Testis (tissue), 3 donors: ENCODE measurements around the gene CCDC106. TPM values are rescaled to one million over a fixed set of nuclear protein-coding genes. Genes with fewer than 3 reads are reported as not detected.

ENCODE experiments used
- DNase-seq: peaks from one replicate; pipeline ENCODE4 v3.0.0-alpha.2; 2019
- H3K27ac ChIP-seq, 2 donors: fragments of 200-600 bp; sonication (generic); one replicate each; pipeline ENCODE4 v1.5.1; 2019
- H3K27me3 ChIP-seq: fragments of 200-600 bp; sonication (generic); one replicate; pipeline ENCODE4 v1.5.1; 2019
- H3K36me3 ChIP-seq: fragments of 200-600 bp; sonication (generic); one replicate; pipeline ENCODE4 v1.5.1; 2017; ENCODE audit warnings: low read depth; ENCODE audit errors: missing control alignments
- H3K4me1 ChIP-seq: fragments of 200-600 bp; sonication (generic); one replicate; pipeline ENCODE4 v1.5.1; 2019
- H3K4me3 ChIP-seq, 2 donors: fragments of 200-600 bp; sonication (generic); one replicate each; pipeline ENCODE4 v1.5.1; 2017 to 2019
- H3K9me3 ChIP-seq: fragments of 200-600 bp; sonication (generic); one replicate; pipeline ENCODE4 v1.5.1; 2017
- CTCF ChIP-seq, 3 experiments: fragments of 450-650 bp in 2 of 3; fragments of 200-600 bp in 1 of 3; sonication (generic) in 1 of 3; IDR thresholded peaks; one replicate each; pipeline ENCODE4 v1.5.1; 2016 to 2019; ENCODE audit warnings: antibody characterized with exemption in 3 of 3, mild to moderate bottlenecking in 2 of 3, moderate library complexity in 1 of 3
- POLR2A ChIP-seq: fragments of 450-650 bp; IDR thresholded peaks from one replicate; pipeline ENCODE4 v1.6.1; 2017; ENCODE audit warnings: antibody characterized with exemption, mild to moderate bottlenecking, moderate library complexity
- WGBS, 2 donors: methylation state at CpG; one replicate each; pipeline ENCODE4 v1.1.5; 2018; 5-methylcytosine and 5-hydroxymethylcytosine counted together
- intact Hi-C: fragments of 100-400 bp; cut with DNase I; formaldehyde crosslinking; loops from one replicate; pipeline ENCODE4 v1.15.1; 2023; ENCODE audit warnings: low total_unique reads
- polyA plus RNA-seq: library from polyadenylated mRNA; stranded (reverse); fragments of 350-450 nt; fragmentation: Illumina TruSeq; extraction: RNeasy Lipid Tissue Mini Kit (QIAGEN cat#74804); gene quantifications from one replicate; pipeline ENCODE4 v1.2.3, GENCODE V29; 2014; ENCODE audit warnings: low read depth, low replicate concordance; ENCODE audit not compliant: insufficient read depth
- total RNA-seq, 2 donors: library from RNA; depleted of rRNA; stranded (reverse); fragments of >200 nt; gene quantifications; one replicate each; pipeline ENCODE4 v1.2.3, GENCODE V29; 2016

Gene CCDC106
- total and polyA plus RNA-seq, 3 donors from 2014 or later: 34.5 to 84.9 (median 57.0) TPM

GRCh38 chr19:55642153-55643002 lies 5.6 kb upstream of the CCDC106 start:
- H3K4me3 ChIP-seq: peak overlapping the region; percentile 95 to 96
- no peaks in the 10 kb centered on the region for H3K9me3 ChIP-seq
- WGBS, 2 donors: 0 to 1% methylated on average over 16 to 60 of the region's 65 CpGs
- no peak for TF ChIP-seq POLR2A
- no peaks in the 10 kb centered on the region for H3K36me3 ChIP-seq
- DNase-seq: peak; percentile 59
- H3K4me1 ChIP-seq: peaks cover 24% of the 10 kb centered on the region
- no peaks in the 10 kb centered on the region for H3K27me3 ChIP-seq
- intact Hi-C loops: no loop called here
- peak overlapping the region; percentile 76 to 93 for H3K27ac ChIP-seq

- intact Hi-C loops: no loop called here
- peak; percentile 73 for DNase-seq
- H3K9me3 ChIP-seq: no peaks in the 10 kb centered on the region
- H3K4me3 ChIP-seq: peak within 1 kb of the TSS; percentile 95 to 96
- H3K36me3 ChIP-seq: no peaks in the 10 kb centered on the region
- TF ChIP-seq POLR2A (no peak), CTCF (IDR thresholded peaks at IDR 0.05) (peak in 1 of 3 experiments; percentile 18)
- WGBS, 2 donors: 1 to 2% methylated on average over 45 to 56 of the region's 56 CpGs
- H3K4me1 ChIP-seq: peaks cover 27% of the 10 kb centered on the region
- no peaks in the 10 kb centered on the region for H3K27me3 ChIP-seq
- H3K27ac ChIP-seq: peak within 1 kb of the TSS; percentile 89 to 93
Measured at GRCh38 chr19:55643003-55643886, 4.8 kb upstream of the CCDC106 start, which contains the start of gene ZNF581. Gene ZNF581, plus strand, starts transcription at chr19:55643649. Its CDS starts 923 bp downstream, at chr19:55644572.

- intact Hi-C loops: no loop called here
- WGBS, 2 donors: 1% methylated on average over 15 of the region's 15 CpGs
- TF ChIP-seq CTCF (IDR thresholded peaks at IDR 0.05) (no peak), POLR2A (no peak)
- DNase-seq: no peak
- no peaks in the 10 kb centered on the region for H3K9me3 ChIP-seq
- H3K36me3 ChIP-seq: no peaks in the 10 kb centered on the region
- H3K4me1 ChIP-seq: peaks cover 27% of the 10 kb centered on the region
- peak overlapping the region; percentile 89 to 93 for H3K27ac ChIP-seq
- H3K27me3 ChIP-seq: no peaks in the 10 kb centered on the region
- H3K4me3 ChIP-seq: peak overlapping the region; percentile 95 to 96
Measured at GRCh38 chr19:55643887-55644176, 4.2 kb upstream of the CCDC106 start.

- WGBS, 2 donors: 43 to 50% methylated on average over 12 of the region's 12 CpGs
- Histone ChIP-seq H3K27me3 (no peaks in the 10 kb centered on the region), H3K36me3 (no peaks in the 10 kb centered on the region), H3K9me3 (no peaks in the 10 kb centered on the region), H3K4me1 (peaks cover 30% of the 10 kb centered on the region), H3K4me3 (peak overlapping the region; percentile 95 to 96), H3K27ac (peak overlapping the region; percentile 89 to 93)
- intact Hi-C loops: no loop called here
- no peak for DNase-seq
- no peak for TF ChIP-seq CTCF (IDR thresholded peaks at IDR 0.05)
- no peak for TF ChIP-seq POLR2A
Measured at GRCh38 chr19:55644191-55644833, 3.7 kb upstream of the CCDC106 start.
